HepG2 (cell line): ENCODE results near the gene UCP3. TPM values are rescaled to one million over a fixed set of nuclear protein-coding genes. Genes with fewer than 3 reads are reported as not detected.

Experiments
- ARID2 ChIP-seq: sonication (generic); formaldehyde crosslinking; IDR thresholded peaks from 2 replicates; pipeline ENCODE4 v1.8.1; 2022; ENCODE audit warnings: mild to moderate bottlenecking, missing genetic modification reagents, borderline replicate concordance
- CREB1 ChIP-seq, 2 experiments: fragments of 450-650 bp in 1 of 2; IDR thresholded peaks; 2 replicates each; pipeline ENCODE4 v1.6.1; 2016 to 2017; ENCODE audit warnings: control low read depth in 1 of 2, mild to moderate bottlenecking in 1 of 2, missing compliant biosample characterization in 1 of 2, missing genetic modification characterization in 1 of 2
- FOXC1 ChIP-seq: sonication (generic); formaldehyde crosslinking; IDR thresholded peaks from 2 replicates; pipeline ENCODE4 v1.8.0; 2022; ENCODE audit warnings: mild to moderate bottlenecking, missing genetic modification reagents, borderline replicate concordance
- KAT2B ChIP-seq: fragments of 150-350 bp; IDR thresholded peaks from 2 replicates; pipeline ENCODE4 v1.6.1; 2014; ENCODE audit warnings: low read depth, low read length, borderline replicate concordance
- LCORL ChIP-seq, 2 experiments: fragments of 450-650 bp in 1 of 2; sonication (generic) in 1 of 2; formaldehyde crosslinking in 1 of 2; IDR thresholded peaks; 2 replicates each; pipeline versions ENCODE4 v1.5.0 to v1.6.1; 2017 to 2020; ENCODE audit warnings: antibody characterized with exemption in 1 of 2, missing genetic modification reagents in 1 of 2
- ONECUT2 ChIP-seq: sonication (generic); formaldehyde crosslinking; IDR thresholded peaks from 2 replicates; pipeline ENCODE4 v1.4.0; 2020; ENCODE audit warnings: missing genetic modification reagents
- RCOR2 ChIP-seq: IDR thresholded peaks from 2 replicates; pipeline ENCODE4 v1.6.1; 2016; ENCODE audit warnings: missing biosample characterization, missing genetic modification reagents
- RXRA ChIP-seq: sonication (generic); formaldehyde crosslinking; IDR thresholded peaks from 2 replicates; pipeline ENCODE4 v1.5.1; 2020; ENCODE audit warnings: missing genetic modification reagents
- ZBTB8A ChIP-seq: sonication (generic); formaldehyde crosslinking; IDR thresholded peaks from 2 replicates; pipeline ENCODE4 v1.4.0; 2020; ENCODE audit warnings: mild to moderate bottlenecking, low read depth, missing genetic modification reagents, borderline replicate concordance
- ZFP37 ChIP-seq: sonication (generic); formaldehyde crosslinking; IDR thresholded peaks from 2 replicates; pipeline ENCODE4 v1.4.0; 2020; ENCODE audit warnings: missing genetic modification reagents, borderline replicate concordance
- ZFYVE20 ChIP-seq: sonication (generic); formaldehyde crosslinking; IDR thresholded peaks from 2 replicates; pipeline ENCODE4 v1.8.0; 2023; ENCODE audit warnings: low read depth, mild to moderate bottlenecking, moderate library complexity, missing genetic modification reagents, borderline replicate concordance
- ZKSCAN8 ChIP-seq: IDR thresholded peaks from 2 replicates; pipeline ENCODE4 v1.6.1; 2016; ENCODE audit warnings: borderline replicate concordance, missing genetic modification reagents, missing compliant biosample characterization
- ZMYM4 ChIP-seq: sonication (generic); formaldehyde crosslinking; IDR thresholded peaks from 2 replicates; pipeline ENCODE4 v1.8.1; 2023; ENCODE audit warnings: mild to moderate bottlenecking, missing genetic modification reagents
- ZNF737 ChIP-seq: sonication (generic); formaldehyde crosslinking; IDR thresholded peaks from 2 replicates; pipeline ENCODE4 v1.5.0; 2020; ENCODE audit warnings: missing genetic modification reagents, mild to moderate bottlenecking, borderline replicate concordance
- ZSCAN31 ChIP-seq: sonication (generic); formaldehyde crosslinking; IDR thresholded peaks from 2 replicates; pipeline ENCODE4 v1.5.0; 2020; ENCODE audit warnings: low read depth, mild to moderate bottlenecking, missing genetic modification reagents
- polyA plus RNA-seq, 8 experiments: library from polyadenylated mRNA; depleted of rRNA in 3 of 8; stranded (reverse) in 7 of 8; unstranded in 1 of 8; fragments of >200 nt; fragmentation: Illumina TruSeq in 4 of 8; extraction: Trizol in 4 of 8; gene quantifications; 2 replicates each; pipeline versions ENCODE4 v1.2.1 to v1.2.3, GENCODE V29; 2011 to 2016; ENCODE audit warnings: low read depth in 4 of 8, missing spikeins in 1 of 8, mixed read lengths in 1 of 8; ENCODE audit not compliant: insufficient read depth in 1 of 8
- total RNA-seq, 5 experiments: library from RNA; depleted of rRNA; stranded (reverse); fragments of >200 nt; fragmentation: Illumina TruSeq; extraction: Trizol; gene quantifications; 2 replicates each; pipeline ENCODE4 v1.2.3, GENCODE V29; 2016; ENCODE audit warnings: low read depth in 1 of 5
- TF ChIP-seq, protein P1 (sequence below): sonication (generic); formaldehyde crosslinking; conservative IDR thresholded peaks from 2 replicates; pipeline ENCODE4 v1.4.0; 2020; ENCODE audit warnings: missing genetic modification reagents
- TF ChIP-seq, protein P2 (sequence below): sonication (generic); formaldehyde crosslinking; IDR thresholded peaks from 2 replicates; pipeline ENCODE4 v1.4.0; 2020; ENCODE audit warnings: missing genetic modification reagents, mild to moderate bottlenecking, borderline replicate concordance
- TF ChIP-seq, protein P3 (sequence below): sonication (generic); formaldehyde crosslinking; IDR thresholded peaks from 2 replicates; pipeline ENCODE4 v1.4.0; 2020; ENCODE audit warnings: missing genetic modification reagents

Gene UCP3
- total and polyA plus RNA-seq, 2 of the 13 experiments (the other 11 are each of a cell fraction or from before 2014, with no cell fraction given) = 0.37 TPM; not detected in 1

DNA sequence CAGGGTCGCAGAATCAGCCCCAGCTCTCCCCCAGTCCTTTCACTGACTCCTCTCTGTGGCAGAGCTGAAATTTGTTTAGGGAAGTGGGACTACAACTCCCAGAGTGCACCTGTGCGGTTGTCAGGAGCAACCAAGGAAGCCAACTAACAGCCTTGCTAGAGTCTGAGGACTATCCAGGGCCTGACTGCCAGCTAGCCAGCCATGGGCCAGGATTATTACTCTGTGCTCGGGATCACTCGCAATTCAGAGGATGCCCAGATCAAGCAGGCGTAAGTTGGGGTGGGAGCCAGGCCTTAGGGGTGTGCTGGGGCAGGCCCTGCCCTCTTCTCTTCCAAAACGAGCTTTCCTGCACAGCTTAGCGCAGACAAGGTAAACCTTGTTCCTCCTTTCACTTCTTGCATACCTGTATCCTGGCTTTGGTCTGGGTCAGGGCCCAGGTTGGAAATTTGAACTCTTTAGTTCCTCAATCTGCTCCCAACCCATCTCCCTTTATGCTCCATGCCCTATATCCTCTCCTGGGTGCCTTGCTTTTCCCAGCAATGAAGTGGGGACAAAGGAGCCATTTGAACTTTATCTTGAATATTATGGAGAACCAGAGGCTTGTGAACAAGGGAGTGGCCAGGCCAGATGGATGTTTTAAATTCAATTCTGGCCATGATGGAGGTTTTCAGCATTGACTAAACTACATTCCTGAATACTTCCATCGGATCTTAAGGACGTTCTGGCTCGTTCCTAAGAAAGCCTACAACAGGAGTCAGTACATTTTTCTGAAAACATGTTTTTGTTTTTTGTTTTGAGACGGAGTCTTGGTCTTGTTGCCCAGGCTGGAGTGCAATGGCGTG, 57.8 kb downstream of the UCP3 start, which contains the start of gene DNAJB13 (continued):
- peak; percentile 36; the same call in 1 of the 2 replicates for TF ChIP-seq ARID2
- TF ChIP-seq FOXC1 (CRISPR knock-in tag) = 0 out of 2 replicates have a peak, but pooled peaks have one; percentile 35
- TF ChIP-seq ZSCAN31 (CRISPR knock-in tag) = no peak
- no peak for TF ChIP-seq CREB1 (IDR thresholded peaks at IDR 0.05)
- 0 out of 2 replicates have a peak, but pooled peaks have one; percentile 23 for TF ChIP-seq CREB1 (CRISPR knock-in tag; IDR thresholded peaks at IDR 0.05)
- TF ChIP-seq ZFYVE20 = no peak
- TF ChIP-seq, protein P1, sequence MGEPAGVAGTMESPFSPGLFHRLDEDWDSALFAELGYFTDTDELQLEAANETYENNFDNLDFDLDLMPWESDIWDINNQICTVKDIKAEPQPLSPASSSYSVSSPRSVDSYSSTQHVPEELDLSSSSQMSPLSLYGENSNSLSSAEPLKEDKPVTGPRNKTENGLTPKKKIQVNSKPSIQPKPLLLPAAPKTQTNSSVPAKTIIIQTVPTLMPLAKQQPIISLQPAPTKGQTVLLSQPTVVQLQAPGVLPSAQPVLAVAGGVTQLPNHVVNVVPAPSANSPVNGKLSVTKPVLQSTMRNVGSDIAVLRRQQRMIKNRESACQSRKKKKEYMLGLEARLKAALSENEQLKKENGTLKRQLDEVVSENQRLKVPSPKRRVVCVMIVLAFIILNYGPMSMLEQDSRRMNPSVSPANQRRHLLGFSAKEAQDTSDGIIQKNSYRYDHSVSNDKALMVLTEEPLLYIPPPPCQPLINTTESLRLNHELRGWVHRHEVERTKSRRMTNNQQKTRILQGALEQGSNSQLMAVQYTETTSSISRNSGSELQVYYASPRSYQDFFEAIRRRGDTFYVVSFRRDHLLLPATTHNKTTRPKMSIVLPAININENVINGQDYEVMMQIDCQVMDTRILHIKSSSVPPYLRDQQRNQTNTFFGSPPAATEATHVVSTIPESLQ (CRISPR knock-in tag) = no peak
- TF ChIP-seq ZBTB8A (CRISPR knock-in tag) = no peak
- no peak for TF ChIP-seq LCORL (IDR thresholded peaks at IDR 0.05)
- TF ChIP-seq LCORL (CRISPR knock-in tag; IDR thresholded peaks at IDR 0.05) = no peak
- TF ChIP-seq RCOR2 (CRISPR knock-in tag) = no peak
- TF ChIP-seq, protein P2, sequence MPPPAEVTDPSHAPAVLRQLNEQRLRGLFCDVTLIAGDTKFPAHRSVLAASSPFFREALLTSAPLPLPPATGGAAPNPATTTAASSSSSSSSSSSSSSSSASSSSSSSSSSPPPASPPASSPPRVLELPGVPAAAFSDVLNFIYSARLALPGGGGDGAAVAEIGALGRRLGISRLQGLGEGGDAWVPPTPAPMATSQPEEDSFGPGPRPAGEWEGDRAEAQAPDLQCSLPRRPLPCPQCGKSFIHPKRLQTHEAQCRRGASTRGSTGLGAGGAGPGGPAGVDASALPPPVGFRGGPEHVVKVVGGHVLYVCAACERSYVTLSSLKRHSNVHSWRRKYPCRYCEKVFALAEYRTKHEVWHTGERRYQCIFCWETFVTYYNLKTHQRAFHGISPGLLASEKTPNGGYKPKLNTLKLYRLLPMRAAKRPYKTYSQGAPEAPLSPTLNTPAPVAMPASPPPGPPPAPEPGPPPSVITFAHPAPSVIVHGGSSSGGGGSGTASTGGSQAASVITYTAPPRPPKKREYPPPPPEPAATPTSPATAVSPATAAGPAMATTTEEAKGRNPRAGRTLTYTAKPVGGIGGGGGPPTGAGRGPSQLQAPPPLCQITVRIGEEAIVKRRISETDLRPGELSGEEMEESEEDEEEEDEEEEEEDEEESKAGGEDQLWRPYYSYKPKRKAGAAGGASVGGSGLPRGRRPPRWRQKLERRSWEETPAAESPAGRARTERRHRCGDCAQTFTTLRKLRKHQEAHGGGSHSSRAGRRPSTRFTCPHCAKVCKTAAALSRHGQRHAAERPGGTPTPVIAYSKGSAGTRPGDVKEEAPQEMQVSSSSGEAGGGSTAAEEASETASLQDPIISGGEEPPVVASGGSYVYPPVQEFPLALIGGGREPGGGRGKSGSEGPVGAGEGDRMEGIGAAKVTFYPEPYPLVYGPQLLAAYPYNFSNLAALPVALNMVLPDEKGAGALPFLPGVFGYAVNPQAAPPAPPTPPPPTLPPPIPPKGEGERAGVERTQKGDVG (CRISPR knock-in tag) = no peak
- TF ChIP-seq ZKSCAN8 (CRISPR knock-in tag) = 0 out of 2 replicates have a peak, but pooled peaks have one; percentile 25
- TF ChIP-seq RXRA (CRISPR knock-in tag) = 0 out of 2 replicates have a peak, but pooled peaks have one; percentile 18
- TF ChIP-seq ZNF737 (CRISPR knock-in tag) = no peak
- TF ChIP-seq ZMYM4 (CRISPR knock-in tag) = no peak
- TF ChIP-seq KAT2B = no peak
- TF ChIP-seq ONECUT2 = no peak
- no peak for TF ChIP-seq ZFP37 (CRISPR knock-in tag)
- TF ChIP-seq, protein P3, sequence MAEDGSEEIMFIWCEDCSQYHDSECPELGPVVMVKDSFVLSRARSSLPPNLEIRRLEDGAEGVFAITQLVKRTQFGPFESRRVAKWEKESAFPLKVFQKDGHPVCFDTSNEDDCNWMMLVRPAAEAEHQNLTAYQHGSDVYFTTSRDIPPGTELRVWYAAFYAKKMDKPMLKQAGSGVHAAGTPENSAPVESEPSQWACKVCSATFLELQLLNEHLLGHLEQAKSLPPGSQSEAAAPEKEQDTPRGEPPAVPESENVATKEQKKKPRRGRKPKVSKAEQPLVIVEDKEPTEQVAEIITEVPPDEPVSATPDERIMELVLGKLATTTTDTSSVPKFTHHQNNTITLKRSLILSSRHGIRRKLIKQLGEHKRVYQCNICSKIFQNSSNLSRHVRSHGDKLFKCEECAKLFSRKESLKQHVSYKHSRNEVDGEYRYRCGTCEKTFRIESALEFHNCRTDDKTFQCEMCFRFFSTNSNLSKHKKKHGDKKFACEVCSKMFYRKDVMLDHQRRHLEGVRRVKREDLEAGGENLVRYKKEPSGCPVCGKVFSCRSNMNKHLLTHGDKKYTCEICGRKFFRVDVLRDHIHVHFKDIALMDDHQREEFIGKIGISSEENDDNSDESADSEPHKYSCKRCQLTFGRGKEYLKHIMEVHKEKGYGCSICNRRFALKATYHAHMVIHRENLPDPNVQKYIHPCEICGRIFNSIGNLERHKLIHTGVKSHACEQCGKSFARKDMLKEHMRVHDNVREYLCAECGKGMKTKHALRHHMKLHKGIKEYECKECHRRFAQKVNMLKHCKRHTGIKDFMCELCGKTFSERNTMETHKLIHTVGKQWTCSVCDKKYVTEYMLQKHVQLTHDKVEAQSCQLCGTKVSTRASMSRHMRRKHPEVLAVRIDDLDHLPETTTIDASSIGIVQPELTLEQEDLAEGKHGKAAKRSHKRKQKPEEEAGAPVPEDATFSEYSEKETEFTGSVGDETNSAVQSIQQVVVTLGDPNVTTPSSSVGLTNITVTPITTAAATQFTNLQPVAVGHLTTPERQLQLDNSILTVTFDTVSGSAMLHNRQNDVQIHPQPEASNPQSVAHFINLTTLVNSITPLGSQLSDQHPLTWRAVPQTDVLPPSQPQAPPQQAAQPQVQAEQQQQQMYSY = no peak
